GM12873 (cell line): Measurements from ENCODE around the gene RTL1.
A peak's percentile ranks its signal among the peaks of the same experiment; 100 is the strongest.

Experiments
- TF ChIP-seq, protein P1 (sequence below): IDR thresholded peaks from 2 replicates; pipeline ENCODE4 v1.5.1; 2012; ENCODE audit warnings: low read depth, mild to moderate bottlenecking, moderate library complexity, low read length, control low read depth; ENCODE audit not compliant: insufficient read depth; ENCODE audit errors: missing control alignments

RTL1 gene

GRCh38 chr14:100902295-100903133, 1.0 kb downstream of the RTL1 start:
- TF ChIP-seq, protein P1, sequence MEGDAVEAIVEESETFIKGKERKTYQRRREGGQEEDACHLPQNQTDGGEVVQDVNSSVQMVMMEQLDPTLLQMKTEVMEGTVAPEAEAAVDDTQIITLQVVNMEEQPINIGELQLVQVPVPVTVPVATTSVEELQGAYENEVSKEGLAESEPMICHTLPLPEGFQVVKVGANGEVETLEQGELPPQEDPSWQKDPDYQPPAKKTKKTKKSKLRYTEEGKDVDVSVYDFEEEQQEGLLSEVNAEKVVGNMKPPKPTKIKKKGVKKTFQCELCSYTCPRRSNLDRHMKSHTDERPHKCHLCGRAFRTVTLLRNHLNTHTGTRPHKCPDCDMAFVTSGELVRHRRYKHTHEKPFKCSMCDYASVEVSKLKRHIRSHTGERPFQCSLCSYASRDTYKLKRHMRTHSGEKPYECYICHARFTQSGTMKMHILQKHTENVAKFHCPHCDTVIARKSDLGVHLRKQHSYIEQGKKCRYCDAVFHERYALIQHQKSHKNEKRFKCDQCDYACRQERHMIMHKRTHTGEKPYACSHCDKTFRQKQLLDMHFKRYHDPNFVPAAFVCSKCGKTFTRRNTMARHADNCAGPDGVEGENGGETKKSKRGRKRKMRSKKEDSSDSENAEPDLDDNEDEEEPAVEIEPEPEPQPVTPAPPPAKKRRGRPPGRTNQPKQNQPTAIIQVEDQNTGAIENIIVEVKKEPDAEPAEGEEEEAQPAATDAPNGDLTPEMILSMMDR: peak; percentile 21

GRCh38 chr14:100901391-100902183, 1.9 kb downstream of the RTL1 start:
- TF ChIP-seq, protein P1: no peak

DNA sequence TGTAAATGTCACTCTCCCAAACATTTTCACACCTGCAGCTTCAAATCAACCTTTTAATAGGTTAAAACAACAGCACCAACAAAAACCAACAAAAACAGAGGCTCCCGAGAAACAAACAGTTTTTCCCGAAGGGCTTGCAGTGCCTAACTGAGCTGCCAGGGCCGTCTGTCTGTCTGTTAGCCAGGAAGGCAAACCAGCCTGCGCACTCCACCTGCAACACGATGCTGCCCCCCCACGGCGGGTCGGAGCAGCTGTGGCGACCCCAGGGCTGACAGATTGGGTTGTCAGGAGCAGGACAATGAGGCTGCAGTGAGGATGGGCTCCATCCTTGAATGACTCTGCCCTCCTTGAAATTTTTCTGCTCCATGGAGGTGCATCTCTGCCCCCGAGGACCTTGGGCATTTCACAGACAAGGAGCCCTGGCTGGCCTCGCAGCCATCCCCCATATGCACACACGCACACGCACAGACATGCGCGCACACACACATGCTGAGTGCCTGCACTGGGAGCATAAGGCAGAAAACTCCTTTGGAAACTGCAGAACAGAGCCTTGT, 2.6 kb downstream of the RTL1 start:
- TF ChIP-seq, protein P1: peak; percentile 28

GRCh38 chr14:100899884-100900771, 3.4 kb downstream of the RTL1 start:
- TF ChIP-seq, protein P1: peak; percentile 14

- TF ChIP-seq, protein P1: no peak
Measured at GRCh38 chr14:100898935-100899883, 4.3 kb downstream of the RTL1 start.

- TF ChIP-seq, protein P1: no peak
Measured at GRCh38 chr14:100898465-100898864, 5.1 kb downstream of the RTL1 start.
